GM21367 (cell line): ENCODE measurements around the gene ROBO2.

Source experiments
- ATAC-seq: cut with Tn5 transposase; IDR thresholded peaks from one replicate; pipeline ENCODE4 v1.9.1; 2021; ENCODE audit not compliant: unreplicated experiment

Gene ROBO2

DNA sequence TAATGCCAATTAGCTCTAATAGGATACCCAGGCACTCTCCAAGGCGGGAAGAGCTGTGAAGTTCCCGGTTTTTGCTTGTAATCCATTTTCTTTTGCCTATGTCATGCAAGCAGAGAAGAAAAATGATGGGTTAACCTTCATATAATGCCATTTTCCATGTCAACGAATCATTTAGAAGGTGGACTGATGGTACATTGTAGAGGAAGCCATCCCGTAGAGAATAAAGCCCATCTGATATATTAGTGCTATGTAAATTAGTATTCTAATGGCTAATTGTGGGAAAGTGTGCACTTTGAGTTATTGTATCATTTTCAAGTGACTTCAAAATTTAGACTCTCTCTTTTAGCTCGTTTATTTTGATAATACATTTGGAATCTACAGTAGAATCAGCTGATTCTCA, 509.1 kb downstream of the ROBO2 start:
- no peak for ATAC-seq

DNA sequence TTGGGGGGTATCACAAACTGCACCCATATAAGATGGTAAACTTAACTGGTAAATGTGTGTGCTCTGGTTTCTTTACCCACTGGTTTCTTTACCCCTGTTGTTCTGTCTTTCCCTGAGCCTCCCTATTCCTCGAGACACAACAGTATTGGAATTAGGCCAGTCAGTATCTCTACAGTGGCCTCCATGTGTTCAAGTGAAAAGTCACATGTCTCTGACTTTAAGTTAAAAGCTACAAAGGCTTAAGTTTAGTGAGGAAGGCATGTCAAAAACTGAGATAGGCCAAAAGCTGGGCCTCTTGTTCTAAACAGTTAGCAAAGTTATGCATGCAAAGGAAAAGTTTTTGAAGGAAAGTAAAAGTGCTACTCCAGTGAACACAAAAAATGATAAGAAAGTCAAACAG, 513.3 kb downstream of the ROBO2 start:
- no peak for ATAC-seq

DNA sequence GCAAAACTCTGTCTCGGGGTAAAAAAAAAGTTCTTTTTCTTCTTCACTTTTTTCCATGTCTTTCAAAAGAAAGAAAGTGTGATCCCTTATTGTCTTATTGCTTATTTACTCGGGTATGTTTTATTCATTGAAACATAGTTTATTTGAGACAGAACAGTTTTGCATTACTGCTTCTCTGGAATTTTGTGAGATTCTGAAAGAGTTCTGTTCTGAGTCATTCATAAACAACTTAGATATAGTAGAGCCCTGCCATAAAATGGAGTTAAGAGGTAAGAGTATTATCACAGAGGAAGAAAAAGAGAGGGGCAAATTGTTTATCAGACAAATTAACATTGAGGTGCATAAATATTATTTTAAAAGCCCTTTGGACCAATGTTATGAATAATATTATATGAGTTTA, 522.2 kb downstream of the ROBO2 start:
- ATAC-seq: no peak

DNA sequence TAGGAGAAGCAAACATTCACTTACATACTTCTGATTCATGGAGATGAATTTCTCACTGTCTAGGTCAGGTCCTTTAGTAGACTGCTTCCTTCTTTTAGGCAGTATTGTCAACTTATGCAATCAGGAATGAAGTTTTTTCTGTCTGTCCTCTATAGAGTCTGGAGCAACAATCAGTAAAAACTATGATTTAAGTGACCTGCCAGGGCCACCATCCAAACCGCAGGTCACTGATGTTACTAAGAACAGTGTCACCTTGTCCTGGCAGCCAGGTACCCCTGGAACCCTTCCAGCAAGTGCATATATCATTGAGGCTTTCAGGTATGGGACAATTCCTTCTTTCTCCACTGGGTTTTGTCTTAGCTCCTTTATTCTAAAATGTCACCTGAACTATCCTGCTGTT, 523.1 kb downstream of the ROBO2 start:
- ATAC-seq: no peak

DNA sequence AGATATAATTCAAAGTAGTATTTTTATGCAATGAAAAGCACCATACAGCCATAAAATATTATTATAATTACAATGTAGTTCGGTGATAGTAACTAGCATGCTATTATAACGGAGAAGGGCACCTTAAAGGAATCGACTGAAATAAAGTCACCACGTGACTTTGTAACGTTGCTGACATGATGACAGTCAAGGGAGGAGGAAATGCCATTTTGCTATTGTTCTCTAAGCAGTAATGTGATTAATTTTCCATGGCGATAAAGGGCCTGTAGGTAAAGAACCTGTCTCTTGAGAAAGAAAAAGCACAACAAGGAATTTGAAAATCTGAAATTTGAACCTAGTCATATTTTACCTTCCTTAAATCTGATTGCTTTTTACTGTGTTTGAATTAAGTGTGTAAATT, 526.2 kb downstream of the ROBO2 start:
- no peak for ATAC-seq

DNA sequence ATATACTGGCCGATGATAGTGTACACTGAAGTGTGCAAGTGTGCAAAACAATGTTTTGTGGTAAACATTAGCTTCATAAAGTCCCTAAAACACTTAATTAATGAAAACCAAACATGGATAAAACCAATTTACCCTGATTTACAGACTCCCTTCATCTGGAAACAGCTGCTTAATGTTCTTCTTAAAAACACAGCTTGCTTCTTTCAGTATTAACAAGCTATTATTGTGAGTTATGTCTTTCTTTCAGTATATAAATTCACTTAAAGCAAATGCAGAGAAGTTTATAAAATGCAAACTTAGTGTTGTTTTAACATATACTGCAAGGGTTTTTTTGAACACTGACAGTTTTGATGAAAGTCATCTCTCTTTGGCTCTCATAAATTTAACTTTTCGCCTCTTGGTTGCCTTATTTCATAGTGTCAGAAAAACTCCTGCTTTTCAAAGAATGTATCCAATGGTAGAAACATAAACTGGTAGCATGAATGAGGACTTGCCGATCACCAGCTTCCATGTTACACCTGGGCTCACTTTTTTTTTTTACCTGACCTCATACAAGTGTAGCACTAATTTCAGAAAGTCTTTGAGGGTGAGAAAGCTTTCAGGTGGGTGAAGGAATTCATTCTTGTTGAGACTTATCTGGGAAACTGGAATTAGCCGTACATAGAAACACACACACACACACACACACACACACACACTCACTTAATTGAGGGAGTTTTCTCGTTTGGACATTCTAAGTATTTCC, 532.2 kb downstream of the ROBO2 start:
- ATAC-seq: no peak

DNA sequence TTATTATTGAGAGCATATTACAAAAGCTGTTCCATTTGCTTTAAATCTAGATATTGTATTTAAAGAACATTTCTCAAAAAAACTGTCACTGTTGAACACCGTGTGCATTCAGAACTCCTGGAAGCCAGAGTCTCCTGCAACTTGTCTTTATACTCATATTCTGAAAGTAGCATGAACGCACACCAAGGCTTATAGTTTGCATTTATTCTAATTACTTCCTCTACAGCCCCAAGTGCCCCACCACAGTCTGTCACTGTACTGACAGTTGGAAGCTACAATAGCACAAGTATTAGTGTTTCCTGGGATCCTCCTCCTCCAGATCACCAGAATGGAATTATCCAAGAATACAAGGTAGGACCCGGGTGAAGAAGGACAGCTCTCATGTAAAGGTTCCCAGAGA, 537.4 kb downstream of the ROBO2 start:
- ATAC-seq: no peak

DNA sequence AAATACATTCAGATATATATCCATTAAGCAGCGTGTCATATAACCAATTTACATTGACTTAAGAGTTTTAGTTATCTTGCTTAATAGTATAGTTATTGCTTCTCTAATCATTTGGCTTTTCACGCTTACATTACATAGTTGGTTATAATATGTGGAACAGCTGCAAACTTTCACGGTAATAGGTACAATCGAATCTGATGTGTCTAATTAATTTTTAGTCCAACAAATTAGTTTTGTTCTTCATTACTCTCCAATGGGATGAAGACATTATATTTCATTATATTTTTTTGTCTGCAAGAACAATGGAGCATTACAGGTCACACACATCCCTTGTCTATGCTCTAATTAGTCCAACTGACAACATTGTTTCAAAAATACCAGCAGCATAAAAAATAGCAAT, 546.3 kb downstream of the ROBO2 start:
- ATAC-seq: no peak

DNA sequence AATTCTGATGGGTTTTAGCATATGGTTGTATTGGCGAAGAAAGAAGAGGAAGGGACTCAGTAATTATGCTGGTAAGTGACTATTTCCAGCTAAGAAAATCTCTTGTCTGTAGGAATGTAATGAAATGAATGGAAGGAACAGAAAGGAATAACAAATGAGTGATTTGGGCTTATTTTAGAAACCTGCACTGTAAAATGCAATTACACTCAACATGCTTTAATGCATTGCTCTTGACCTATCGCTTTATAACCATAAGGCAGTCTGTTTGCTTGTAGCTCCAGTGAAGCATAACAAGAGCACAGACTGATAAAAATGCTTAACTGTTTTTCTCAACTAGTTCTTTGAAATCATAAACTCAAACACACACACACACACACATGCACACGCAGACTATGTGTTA, 549.0 kb downstream of the ROBO2 start:
- no peak for ATAC-seq

DNA sequence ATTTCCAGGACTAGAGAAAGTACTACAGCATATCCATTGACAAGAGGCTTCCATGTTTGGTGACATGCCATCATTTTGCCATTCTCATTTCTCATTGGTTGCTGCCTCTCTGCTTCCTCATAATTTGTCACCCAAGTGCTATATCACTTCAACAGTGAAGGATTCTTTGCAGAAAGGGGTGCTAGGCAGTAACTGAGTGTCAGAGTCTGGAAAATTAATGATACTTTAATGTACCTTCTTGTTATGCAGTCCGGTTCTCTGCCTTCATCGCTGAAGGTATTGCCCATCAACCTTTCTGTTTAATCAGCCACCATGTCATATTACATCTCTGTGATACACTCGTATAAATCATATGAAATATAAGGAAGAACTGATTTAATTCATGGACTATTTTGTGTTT, 550.3 kb downstream of the ROBO2 start:
- ATAC-seq: no peak

DNA sequence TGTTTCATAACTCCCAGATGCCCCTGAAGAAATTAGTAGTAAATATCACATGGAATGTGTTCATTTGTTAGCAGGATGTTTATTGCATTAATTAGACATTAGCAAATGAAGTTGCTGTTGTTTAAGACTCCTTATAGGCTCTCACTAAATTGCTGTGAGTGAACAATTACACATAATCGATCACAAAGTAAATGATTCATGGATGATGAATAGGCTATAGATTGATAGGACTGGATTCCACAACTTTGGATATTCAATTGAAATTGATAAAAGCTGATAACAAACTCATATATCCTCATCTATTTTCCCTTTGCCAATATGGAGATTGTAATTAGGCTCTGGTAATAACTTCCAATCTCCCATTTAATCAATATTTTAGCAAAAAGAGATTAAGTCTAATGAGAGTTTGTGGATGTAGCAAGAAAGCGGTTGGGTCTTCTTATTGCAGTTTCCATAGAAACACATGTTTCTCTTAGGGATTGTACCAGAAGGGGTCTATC, 555.5 kb downstream of the ROBO2 start:
- ATAC-seq: no peak

DNA sequence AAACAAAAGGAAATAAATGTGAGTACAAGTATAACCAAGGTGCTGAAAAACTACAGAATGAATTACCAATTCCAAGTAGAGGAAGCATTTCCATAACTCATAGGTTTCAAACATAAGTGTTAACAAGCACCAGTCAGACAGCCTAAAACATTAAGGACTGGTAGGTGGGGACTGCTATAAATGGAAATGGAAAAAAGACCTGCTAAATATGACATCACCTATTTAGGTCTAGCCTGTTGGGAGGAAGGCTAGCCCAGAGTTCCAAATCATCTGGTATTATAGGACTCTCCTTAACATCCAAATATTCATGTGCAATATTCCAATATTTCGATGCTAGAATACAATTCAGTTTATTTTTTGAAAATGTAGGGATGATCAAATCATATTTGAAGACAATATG, 560.0 kb downstream of the ROBO2 start:
- no peak for ATAC-seq

DNA sequence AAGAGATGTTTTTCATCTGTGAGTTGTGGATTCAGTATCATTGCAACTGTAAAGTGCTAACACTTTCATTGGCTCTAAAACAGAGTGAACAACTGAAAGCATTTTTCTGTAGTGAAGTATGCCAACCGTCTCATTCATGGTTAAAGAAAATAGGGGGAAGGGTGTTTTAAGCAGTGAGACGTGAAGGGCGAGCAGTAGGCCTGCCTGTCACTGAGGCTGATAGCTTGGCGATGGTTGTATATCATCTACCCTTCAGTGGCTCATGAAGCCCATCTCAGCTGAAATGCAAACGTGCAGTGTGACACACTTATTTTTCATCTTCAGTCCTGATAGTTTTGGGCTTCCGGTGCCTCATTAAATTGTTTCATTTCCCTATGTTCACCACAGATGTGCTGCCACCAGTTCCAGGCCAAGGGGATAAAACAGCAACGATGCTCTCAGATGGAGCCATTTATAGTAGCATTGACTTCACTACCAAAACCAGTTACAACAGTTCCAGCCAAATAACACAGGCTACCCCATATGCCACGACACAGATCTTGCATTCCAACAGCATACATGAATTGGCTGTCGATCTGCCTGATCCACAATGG, 562.0 kb downstream of the ROBO2 start:
- ATAC-seq: no peak

DNA sequence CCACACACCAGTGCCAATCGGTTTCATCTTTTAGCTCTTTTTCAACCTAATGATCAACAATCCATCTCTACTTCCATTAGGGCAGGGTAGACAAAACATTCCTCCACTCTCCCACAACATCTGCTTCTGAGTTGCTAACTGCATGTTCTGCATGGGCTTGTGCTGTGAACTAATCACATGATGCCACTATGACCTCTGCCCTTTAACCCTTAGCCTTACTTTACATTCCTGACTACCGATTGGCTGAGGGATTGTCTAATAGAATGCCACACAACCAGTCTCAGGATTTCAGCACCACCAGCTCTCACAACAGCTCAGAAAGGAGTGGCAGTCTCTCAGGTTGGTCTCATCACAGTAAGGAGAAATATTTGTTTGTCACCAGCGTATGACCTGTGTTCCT, 562.8 kb downstream of the ROBO2 start:
- no peak for ATAC-seq

DNA sequence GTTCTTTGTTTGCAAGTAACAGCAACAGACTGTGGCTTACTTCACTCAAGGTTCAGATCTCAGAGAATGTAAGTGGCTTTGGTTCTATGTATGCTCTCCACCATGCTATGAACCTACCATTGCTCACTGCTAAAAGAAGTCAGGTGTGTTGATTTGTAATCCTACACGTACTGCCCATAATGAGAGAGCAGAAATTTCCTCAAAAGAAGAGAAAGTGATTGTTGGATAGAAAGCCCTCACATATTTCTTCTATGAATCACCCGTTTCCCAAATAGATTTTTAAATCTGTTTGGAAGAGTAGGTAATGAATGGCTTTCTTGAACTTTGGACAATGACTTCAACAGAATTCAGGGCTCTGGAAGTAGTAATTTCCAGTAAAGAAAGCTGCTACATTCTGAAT, 565.4 kb downstream of the ROBO2 start:
- ATAC-seq: no peak

DNA sequence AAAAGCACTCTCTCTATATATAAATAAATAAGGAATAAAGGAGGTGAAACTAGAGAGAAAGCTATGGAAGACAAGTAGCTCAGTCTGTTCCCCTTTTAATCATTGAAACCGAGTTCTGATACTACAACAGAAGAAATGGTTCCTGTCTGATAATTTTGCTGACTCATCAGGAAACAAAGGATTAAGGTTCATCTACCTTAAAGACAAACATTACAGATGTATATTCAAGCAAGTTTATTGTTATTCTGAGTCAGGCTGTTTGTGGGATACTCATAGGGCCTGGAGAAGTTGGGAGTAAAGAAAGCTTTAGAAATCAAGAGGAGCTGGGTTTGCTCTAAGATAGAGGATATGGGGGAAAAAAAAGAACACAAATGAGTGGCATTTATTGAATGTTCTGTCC, 566.0 kb downstream of the ROBO2 start:
- ATAC-seq: no peak

DNA sequence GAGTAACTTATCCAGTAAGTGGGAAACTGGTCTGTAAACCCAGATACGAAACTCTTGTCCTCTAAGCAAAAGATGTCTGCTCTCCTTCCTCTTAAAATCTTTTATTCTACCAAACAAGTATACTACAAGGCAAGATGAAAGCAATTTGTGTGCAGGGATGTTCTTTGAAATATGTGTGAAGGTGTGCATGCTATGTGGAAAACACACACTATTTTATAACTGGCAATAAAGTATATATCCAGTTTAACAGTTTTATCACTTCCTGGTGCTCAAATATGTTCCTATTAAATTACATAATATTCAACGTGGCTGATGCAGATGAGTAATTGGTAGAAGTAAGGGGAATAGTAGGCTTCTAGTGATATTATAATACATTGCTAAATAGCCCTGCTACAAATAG, 566.5 kb downstream of the ROBO2 start:
- no peak for ATAC-seq

DNA sequence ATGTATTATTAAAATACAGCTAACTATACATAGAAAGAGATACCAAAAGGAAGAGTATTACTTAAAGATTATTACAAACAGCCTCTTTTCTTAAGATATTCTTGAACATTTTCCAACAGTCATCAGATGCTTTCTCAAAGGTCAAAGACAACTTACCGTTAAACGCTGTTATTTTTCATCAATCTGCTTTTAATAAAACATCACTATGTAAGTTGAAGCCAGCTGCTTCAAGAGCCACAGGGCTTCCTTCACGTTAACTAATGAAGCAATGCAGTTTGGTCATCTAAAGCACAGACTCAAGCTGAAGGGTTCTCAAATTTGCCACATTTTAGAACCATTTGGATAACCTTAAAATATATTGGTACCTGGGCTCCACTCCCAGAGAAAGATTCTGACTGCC, 578.8 kb downstream of the ROBO2 start:
- no peak for ATAC-seq

DNA sequence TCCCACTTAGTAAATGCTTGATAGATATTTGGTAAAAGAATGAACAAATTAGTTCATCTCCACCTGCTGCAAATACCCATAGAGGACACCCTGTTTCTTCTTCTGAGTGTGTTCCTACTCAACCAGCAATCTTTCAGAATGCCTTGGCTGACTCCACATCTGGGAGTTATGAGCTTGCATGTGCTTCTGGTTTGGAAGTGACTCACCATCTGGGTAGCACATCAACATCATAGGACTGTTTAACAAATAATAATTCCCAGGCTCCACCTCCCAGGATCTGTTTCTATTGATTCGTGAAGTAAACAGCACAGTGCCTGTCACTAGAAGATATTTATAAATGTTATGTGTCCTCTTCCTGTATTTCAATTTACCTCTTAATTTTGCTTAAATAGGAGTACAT, 580.1 kb downstream of the ROBO2 start:
- ATAC-seq: no peak

DNA sequence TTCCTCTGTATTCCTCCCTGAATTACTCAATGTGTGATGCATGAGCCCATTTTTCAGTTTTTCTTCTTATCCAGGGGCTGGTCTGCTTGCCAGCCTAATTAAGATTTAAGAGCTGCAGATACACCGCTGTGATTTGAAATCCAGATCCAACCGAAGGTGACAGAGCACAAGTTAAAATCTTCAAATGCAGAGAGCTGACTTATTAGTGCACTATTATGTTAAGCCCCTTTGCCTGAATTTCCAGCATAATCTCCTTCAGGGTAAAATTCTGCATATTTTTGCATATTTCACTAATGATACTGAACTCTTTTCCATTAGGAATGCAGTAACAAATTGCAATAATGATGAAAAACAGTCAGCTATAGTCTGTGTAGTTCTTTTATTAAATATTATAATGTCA, 583.6 kb downstream of the ROBO2 start:
- no peak for ATAC-seq

DNA sequence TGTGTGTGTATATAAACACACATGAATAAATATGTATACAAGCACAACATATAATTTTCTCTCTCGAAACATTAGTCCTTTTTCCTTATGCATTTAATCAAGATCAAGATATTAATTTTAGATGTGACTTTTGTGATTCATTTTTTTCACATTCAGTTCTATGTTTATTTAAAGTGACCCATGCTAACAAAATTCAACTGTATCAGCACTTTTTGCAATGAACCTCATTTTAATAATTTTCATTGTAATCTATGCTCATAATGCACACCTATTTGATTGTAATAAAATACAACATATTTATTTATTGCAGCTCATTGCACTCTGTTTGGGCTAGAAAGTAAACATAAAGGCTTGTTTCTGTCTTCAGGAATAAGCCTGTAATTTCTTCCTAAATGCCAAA, 586.3 kb downstream of the ROBO2 start:
- ATAC-seq: no peak

DNA sequence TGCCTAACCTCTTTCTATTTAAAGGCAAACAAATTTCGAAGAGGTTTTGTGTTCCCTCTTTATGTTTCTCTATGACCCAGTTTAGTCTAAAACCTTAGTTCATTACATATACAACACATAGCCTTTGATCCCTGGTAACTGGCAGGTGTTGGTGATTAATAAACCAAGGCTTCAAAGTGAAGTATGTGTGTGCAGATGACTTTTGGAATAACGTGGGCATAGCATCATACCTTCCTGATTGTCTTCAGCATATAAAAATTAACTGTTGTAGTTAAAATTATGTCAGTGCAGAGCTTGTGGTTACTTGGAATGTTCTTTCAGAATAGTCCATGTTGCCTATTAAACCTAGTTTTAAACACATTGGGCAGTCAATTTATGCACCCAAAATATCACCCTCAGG, 608.3 kb downstream of the ROBO2 start:
- ATAC-seq: no peak

DNA sequence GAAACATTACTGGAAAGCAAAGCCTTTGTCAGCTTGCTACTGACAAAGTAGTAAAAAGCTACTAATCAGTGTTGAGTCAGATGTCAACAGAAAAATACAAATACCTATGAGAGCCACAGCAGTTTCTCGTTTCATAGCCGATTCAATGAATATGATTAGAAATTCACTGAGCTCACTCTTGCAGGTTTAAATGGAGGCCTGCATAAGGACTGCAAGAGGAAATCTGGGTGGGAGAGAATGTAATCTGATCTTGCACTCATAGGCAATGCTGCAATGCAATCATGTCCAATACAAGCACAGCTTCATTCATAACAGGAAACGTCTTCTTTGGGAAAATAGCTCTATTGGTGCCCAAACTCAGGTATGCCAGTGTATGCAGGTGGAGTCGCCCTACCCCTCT, 608.8 kb downstream of the ROBO2 start:
- no peak for ATAC-seq
